Kidney (tissue), 14 donors: ENCODE results near the gene GRM7. TPM values are rescaled to one million over a fixed set of nuclear protein-coding genes. Genes with fewer than 3 reads are reported as not detected.

Source experiments
- DNase-seq, 5 donors: peaks; one replicate each; pipeline ENCODE4 v3.0.0-alpha.2; 2013 to 2020
- FAIRE-seq: peaks from 2 replicates; lab custom pipeline; 2012; peaks lifted over from hg19 to GRCh38; lab: Jason Lieb, UNC
- H3K27ac ChIP-seq, 2 donors: one replicate each; pipeline ENCODE4 v1.7.0; 2013; ENCODE audit warnings: low read depth in 2 of 2, low read length in 2 of 2, inconsistent platforms in 1 of 2
- H3K27me3 ChIP-seq: one replicate; pipeline ENCODE4 v1.7.1; 2013; ENCODE audit warnings: low read length, inconsistent platforms; ENCODE audit not compliant: control insufficient read depth, insufficient read depth
- H3K36me3 ChIP-seq, 3 donors: one replicate each; pipeline versions ENCODE4 v1.7.0 to v1.7.1; 2013; ENCODE audit warnings: low read length in 3 of 3, control low read depth in 1 of 3, inconsistent platforms in 1 of 3; ENCODE audit not compliant: insufficient read depth in 3 of 3, control insufficient read depth in 2 of 3
- H3K4me1 ChIP-seq, 3 donors: one replicate each; pipeline versions ENCODE4 v1.7.0 to v1.7.1; 2013; ENCODE audit warnings: low read length in 3 of 3, inconsistent platforms in 1 of 3, low read depth in 1 of 3; ENCODE audit not compliant: control insufficient read depth in 2 of 3, insufficient read depth in 2 of 3
- H3K4me3 ChIP-seq, 3 donors: one replicate each; pipeline versions ENCODE4 v1.7.0 to v1.8.1; 2013; ENCODE audit warnings: low read length in 3 of 3, control low read depth in 1 of 3, inconsistent platforms in 1 of 3
- H3K9ac ChIP-seq, 3 donors: one replicate each; pipeline versions ENCODE4 v1.7.0 to v1.7.1; 2013; ENCODE audit warnings: low read length in 3 of 3, control low read depth in 1 of 3, inconsistent platforms in 1 of 3
- H3K9me3 ChIP-seq, 3 donors: one replicate each; pipeline versions ENCODE4 v1.7.0 to v1.7.1; 2013; ENCODE audit warnings: low read length in 3 of 3, control low read depth in 1 of 3, inconsistent platforms in 1 of 3; ENCODE audit not compliant: control insufficient read depth in 2 of 3, insufficient read depth in 1 of 3
- intact Hi-C: fragments of 100-400 bp; cut with DNase I; formaldehyde crosslinking; loops from one replicate; pipeline ENCODE4 v1.11.1; 2022
- polyA plus RNA-seq: library from polyadenylated mRNA; stranded (reverse); fragments of 350-450 nt; fragmentation: Illumina TruSeq; extraction: RNeasy Lipid Tissue Mini Kit (QIAGEN cat#74804); gene quantifications from one replicate; pipeline ENCODE4 v1.2.3, GENCODE V29; 2014; ENCODE audit warnings: low read depth, low replicate concordance; ENCODE audit not compliant: insufficient read depth
- total RNA-seq: library from RNA; stranded (reverse); fragmentation: NEBNext Ultra II Directional; extraction: Animal tissue kit (Norgen Biotek cat#: 25700); gene quantifications from one replicate; pipeline ENCODE4 v1.2.1, GENCODE V29; 2021
- TF ChIP-seq, protein P1 (sequence below): IDR thresholded peaks from 3 replicates; pipeline ENCODE4 v1.5.1; 2012; ENCODE audit warnings: mild to moderate bottlenecking, moderate library complexity, borderline replicate concordance; ENCODE audit not compliant: insufficient read depth; ENCODE audit errors: extremely low read depth
- donor health status: control.
- donor health status: control.
- donor health status: control.
- donor health status: control.
- donor health status: control.
- donor health status: DM: yes; HTN: yes; CAD: no.
- donor health status: Normal renal cell carcinoma (clear cell type).

The GRM7 gene
- total and polyA plus RNA-seq, 2 donors from 2014 or later = 0.16 TPM; not detected in 1

GRCh38 chr3:7498715-7499114 is 637.8 kb downstream of the GRM7 start:
- FAIRE-seq (no peak), DNase-seq (peak in 2 of 5 donors; percentile 13 to 65)
- TF ChIP-seq, protein P1, sequence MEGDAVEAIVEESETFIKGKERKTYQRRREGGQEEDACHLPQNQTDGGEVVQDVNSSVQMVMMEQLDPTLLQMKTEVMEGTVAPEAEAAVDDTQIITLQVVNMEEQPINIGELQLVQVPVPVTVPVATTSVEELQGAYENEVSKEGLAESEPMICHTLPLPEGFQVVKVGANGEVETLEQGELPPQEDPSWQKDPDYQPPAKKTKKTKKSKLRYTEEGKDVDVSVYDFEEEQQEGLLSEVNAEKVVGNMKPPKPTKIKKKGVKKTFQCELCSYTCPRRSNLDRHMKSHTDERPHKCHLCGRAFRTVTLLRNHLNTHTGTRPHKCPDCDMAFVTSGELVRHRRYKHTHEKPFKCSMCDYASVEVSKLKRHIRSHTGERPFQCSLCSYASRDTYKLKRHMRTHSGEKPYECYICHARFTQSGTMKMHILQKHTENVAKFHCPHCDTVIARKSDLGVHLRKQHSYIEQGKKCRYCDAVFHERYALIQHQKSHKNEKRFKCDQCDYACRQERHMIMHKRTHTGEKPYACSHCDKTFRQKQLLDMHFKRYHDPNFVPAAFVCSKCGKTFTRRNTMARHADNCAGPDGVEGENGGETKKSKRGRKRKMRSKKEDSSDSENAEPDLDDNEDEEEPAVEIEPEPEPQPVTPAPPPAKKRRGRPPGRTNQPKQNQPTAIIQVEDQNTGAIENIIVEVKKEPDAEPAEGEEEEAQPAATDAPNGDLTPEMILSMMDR = no peak
- no peak overlapping the region for H3K9ac ChIP-seq
- no peaks in the 10 kb centered on the region for H3K4me1 ChIP-seq
- H3K27me3 ChIP-seq = no peaks in the 10 kb centered on the region
- H3K4me3 ChIP-seq = no peak overlapping the region
- H3K36me3 ChIP-seq = no peaks in the 10 kb centered on the region
- peaks cover 0 to 13% (median 0%) of the 10 kb centered on the region in 3 donors for H3K9me3 ChIP-seq
- H3K27ac ChIP-seq = no peak overlapping the region
- intact Hi-C loops = no loop called here

DNA sequence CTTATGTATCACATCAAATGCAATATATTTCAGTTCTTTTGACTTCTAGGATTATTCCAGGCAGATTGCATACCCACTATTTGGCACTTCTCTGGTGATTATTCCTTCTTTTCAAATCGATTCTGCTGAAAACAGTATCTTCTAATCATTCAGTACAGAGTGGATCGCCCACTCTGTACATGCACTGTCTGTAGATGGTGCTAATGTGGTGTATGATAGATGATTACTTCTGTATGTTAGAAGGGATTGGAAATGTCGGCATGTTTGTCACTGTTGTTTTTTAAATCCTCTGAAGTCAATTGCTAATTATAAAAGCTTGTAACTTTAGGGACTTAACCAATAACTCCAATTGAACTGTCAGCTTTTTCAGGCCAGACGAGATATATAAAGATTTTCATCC is 642.5 kb downstream of the GRM7 start:
- H3K27ac ChIP-seq = no peak overlapping the region
- H3K4me3 ChIP-seq = no peak overlapping the region
- intact Hi-C loops = no loop called here
- H3K36me3 ChIP-seq = no peaks in the 10 kb centered on the region
- H3K27me3 ChIP-seq = no peaks in the 10 kb centered on the region
- TF ChIP-seq, protein P1 = no peak
- no peaks in the 10 kb centered on the region for H3K9me3 ChIP-seq
- FAIRE-seq = no peak
- no peak for DNase-seq
- H3K4me1 ChIP-seq = peaks cover 0 to 5% (median 0%) of the 10 kb centered on the region in 3 donors
- H3K9ac ChIP-seq = no peak overlapping the region

GRCh38 chr3:7504886-7505775 is 644.2 kb downstream of the GRM7 start:
- DNase-seq = no peak
- H3K9ac ChIP-seq = no peak overlapping the region

More at GRCh38 chr3:7504886-7505775, 644.2 kb downstream of the GRM7 start:
- Histone ChIP-seq H3K4me3 (no peak overlapping the region), H3K9me3 (no peaks in the 10 kb centered on the region), H3K4me1 (peaks cover 0 to 5% (median 0%) of the 10 kb centered on the region in 3 donors), H3K27ac (no peak overlapping the region), H3K36me3 (no peaks in the 10 kb centered on the region), H3K27me3 (no peaks in the 10 kb centered on the region)
- no peak for FAIRE-seq
- TF ChIP-seq, protein P1 = no peak
- intact Hi-C loops = no loop called here
